ENCODE data around the gene ADGRF5. TPM values are rescaled to one million over a fixed set of nuclear protein-coding genes. Genes with fewer than 3 reads are reported as not detected.

ADGRF5 gene
- total RNA-seq, 4 donors from 2014 or later = 30.4 to 144 (median 73.9) TPM

GRCh38 chr6:46930331-46930730, 8.6 kb upstream of the ADGRF5 start:
- TF ChIP-seq CTCF (IDR thresholded peaks at IDR 0.05; ENCODE audit: low read depth) = no peak

GRCh38 chr6:46927066-46927465, 5.3 kb upstream of the ADGRF5 start:
- TF ChIP-seq CTCF (IDR thresholded peaks at IDR 0.05; ENCODE audit: low read depth) = no peak

- TF ChIP-seq CTCF (IDR thresholded peaks at IDR 0.05; ENCODE audit: low read depth) = no peak
Measured at GRCh38 chr6:46926481-46926880, 4.7 kb upstream of the ADGRF5 start.

- no peak for TF ChIP-seq CTCF (IDR thresholded peaks at IDR 0.05; ENCODE audit: low read depth)
Measured at GRCh38 chr6:46925563-46926253, 4.0 kb upstream of the ADGRF5 start.

- TF ChIP-seq CTCF (IDR thresholded peaks at IDR 0.05; ENCODE audit: low read depth) = no peak
Measured at GRCh38 chr6:46923476-46923875, 1.7 kb upstream of the ADGRF5 start.

- no peak for TF ChIP-seq CTCF (IDR thresholded peaks at IDR 0.05; ENCODE audit: low read depth)
Measured at GRCh38 chr6:46921059-46921458, 679 bp downstream of the ADGRF5 start.

GRCh38 chr6:46918806-46919205, 2.9 kb downstream of the ADGRF5 start:
- TF ChIP-seq CTCF (IDR thresholded peaks at IDR 0.05; ENCODE audit: low read depth) = no peak
